PC-3 (cell line): ENCODE results near the gene NPFFR1. TPM values are rescaled to one million over a fixed set of nuclear protein-coding genes. Genes with fewer than 3 reads are reported as not detected.

ENCODE experiments used
- ATAC-seq: fragments of 200-7000 bp; cut with Tn5 transposase; 2 replicates; pipeline ENCODE4 v1.9.1; 2020; ENCODE audit warnings: mild to moderate bottlenecking, moderate library complexity
- BruUV-seq: library from RNA; stranded (reverse); fragments of 400-500 nt; replicated peaks from 2 replicates; lab custom pipeline; 2021; lab: Mats Ljungman, UMichigan
- CTCF ChIA-PET: fragments of 300-600 bp; sonication (Branson Sonifier 250); formaldehyde crosslinking; loops from one replicate; lab custom pipeline; 2022; ENCODE audit warnings: antibody characterized with exemption; lab: Charles Lee
- POLR2A ChIA-PET: fragments of 300-600 bp; sonication (Branson Sonifier 250); formaldehyde crosslinking; loops from one replicate; lab custom pipeline; 2022; ENCODE audit warnings: antibody characterized with exemption; ENCODE audit not compliant: unreplicated experiment; lab: Charles Lee
- DNase-seq: peaks from one replicate; pipeline ENCODE4 v3.0.0-alpha.2; 2015
- H2AFZ ChIP-seq: fragments of 300-600 bp; sonication (generic); 2 replicates; pipeline ENCODE4 v1.6.0; 2016; ENCODE audit warnings: antibody characterized with exemption, low read length
- H3F3A ChIP-seq: fragments of 300-600 bp; sonication (generic); one replicate; pipeline ENCODE4 v1.6.0; 2017; ENCODE audit warnings: antibody characterized with exemption, low read length, control low read depth, mild to moderate bottlenecking; ENCODE audit not compliant: unreplicated experiment
- H3K27ac ChIP-seq: fragments of 300-600 bp; sonication (generic); 2 replicates; pipeline ENCODE4 v1.5.1; 2016; ENCODE audit warnings: mild to moderate bottlenecking, low read length
- H3K27me3 ChIP-seq: fragments of 300-600 bp; sonication (generic); 2 replicates; pipeline ENCODE4 v1.6.1; 2016; ENCODE audit warnings: low read length, mixed read lengths
- H3K36me3 ChIP-seq: fragments of 300-600 bp; sonication (generic); 2 replicates; pipeline ENCODE4 v1.6.1; 2016; ENCODE audit warnings: low read depth, mixed run types, low read length, mixed read lengths
- H3K4me1 ChIP-seq: fragments of 300-600 bp; sonication (generic); 2 replicates; pipeline ENCODE4 v1.5.1; 2016; ENCODE audit warnings: low read length; ENCODE audit not compliant: insufficient read depth
- H3K4me2 ChIP-seq: fragments of 300-600 bp; sonication (generic); 2 replicates; pipeline ENCODE4 v1.6.0; 2016; ENCODE audit warnings: low read length
- H3K4me3 ChIP-seq: fragments of 300-600 bp; sonication (generic); 2 replicates; pipeline ENCODE4 v1.5.1; 2016; ENCODE audit warnings: mild to moderate bottlenecking, low read length, mixed read lengths
- H3K79me2 ChIP-seq: fragments of 300-600 bp; sonication (generic); 2 replicates; pipeline ENCODE4 v1.6.1; 2017; ENCODE audit warnings: low read length, mixed read lengths
- H3K9ac ChIP-seq: fragments of 300-600 bp; sonication (generic); 2 replicates; pipeline ENCODE4 v1.6.0; 2016; ENCODE audit warnings: mild to moderate bottlenecking, low read length
- H3K9me2 ChIP-seq: fragments of 300-600 bp; sonication (generic); replicated peaks from 2 replicates; pipeline ENCODE4 v1.6.1; 2016; ENCODE audit warnings: mixed run types, low read length, mixed read lengths
- H3K9me3 ChIP-seq: fragments of 300-600 bp; sonication (generic); 2 replicates; pipeline ENCODE4 v1.6.1; 2016; ENCODE audit warnings: low read length, mixed read lengths
- H4K20me1 ChIP-seq: fragments of 300-600 bp; sonication (generic); 2 replicates; pipeline ENCODE4 v1.6.1; 2016; ENCODE audit warnings: low read length, mixed read lengths
- EZH2 ChIP-seq: fragments of 300-600 bp; sonication (generic); IDR thresholded peaks from one replicate; pipeline ENCODE4 v1.6.1; 2017; ENCODE audit warnings: antibody characterized with exemption, mild to moderate bottlenecking, low read length; ENCODE audit not compliant: unreplicated experiment
- EZH2phosphoT487 ChIP-seq: fragments of 300-600 bp; sonication (generic); IDR thresholded peaks from 2 replicates; pipeline ENCODE4 v1.6.1; 2018; ENCODE audit warnings: mild to moderate bottlenecking, antibody characterized with exemption, low read length, borderline replicate concordance
- intact Hi-C: fragments of 100-400 bp; cut with micrococcal nuclease; formaldehyde crosslinking; loops from 2 replicates; pipeline ENCODE4 v1.9.0; 2023
- total RNA-seq: library from RNA; depleted of rRNA; stranded (reverse); fragments of >200 nt; gene quantifications from 2 replicates; pipeline ENCODE4 v1.2.3, GENCODE V29; 2014
- TF ChIP-seq, protein P1 (sequence below): fragments of 300-600 bp; sonication (generic); conservative IDR thresholded peaks from 2 replicates; pipeline ENCODE4 v1.5.1; 2017; ENCODE audit warnings: antibody characterized with exemption, low read depth, mild to moderate bottlenecking, low read length

NPFFR1 gene
- total RNA-seq, 1 experiment from 2014 or later = not detected

DNA sequence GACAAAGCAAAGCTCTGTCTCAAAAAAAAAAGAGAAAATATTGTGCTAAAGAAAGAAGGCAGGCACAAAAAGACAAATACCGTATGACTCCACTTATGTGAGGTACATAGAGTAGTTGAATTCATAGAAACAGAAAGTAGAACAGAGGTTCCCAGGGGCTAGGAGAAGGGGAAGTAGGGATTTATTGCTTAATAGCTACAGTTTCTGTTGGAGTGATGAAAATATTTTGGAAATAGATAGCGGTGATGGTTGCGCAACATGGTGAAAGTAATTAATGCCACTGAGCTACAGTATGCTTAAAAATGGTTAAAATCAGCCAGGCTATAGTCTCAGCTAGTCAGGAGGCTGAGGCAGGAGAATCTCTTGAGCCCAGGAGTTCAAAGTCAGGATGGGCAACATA is 18.5 kb upstream of the NPFFR1 start:
- Histone ChIP-seq H3K9me3 (no peaks in the 10 kb centered on the region), H3K27me3 (no peaks in the 10 kb centered on the region), H3K4me2 (no peak overlapping the region), H3K9me2 (no peaks in the 10 kb centered on the region), H3K4me3 (no peak overlapping the region), H3K36me3 (no peaks in the 10 kb centered on the region), H3F3A (no peaks in the 10 kb centered on the region), H2AFZ (no peak overlapping the region), H4K20me1 (no peaks in the 10 kb centered on the region), H3K9ac (no peak overlapping the region), H3K4me1 (no peaks in the 10 kb centered on the region), H3K79me2 (no peaks in the 10 kb centered on the region), H3K27ac (no peak overlapping the region)
- intact Hi-C loops = no loop called here
- ChIA-PET CTCF (no interaction called here), POLR2A (interaction anchor here (0.6 kb wide), 1 partner anchor 101 kb away, joined by 6 read pairs; the partner anchor contains the start of gene EIF4EBP2)
- TF ChIP-seq, protein P1, sequence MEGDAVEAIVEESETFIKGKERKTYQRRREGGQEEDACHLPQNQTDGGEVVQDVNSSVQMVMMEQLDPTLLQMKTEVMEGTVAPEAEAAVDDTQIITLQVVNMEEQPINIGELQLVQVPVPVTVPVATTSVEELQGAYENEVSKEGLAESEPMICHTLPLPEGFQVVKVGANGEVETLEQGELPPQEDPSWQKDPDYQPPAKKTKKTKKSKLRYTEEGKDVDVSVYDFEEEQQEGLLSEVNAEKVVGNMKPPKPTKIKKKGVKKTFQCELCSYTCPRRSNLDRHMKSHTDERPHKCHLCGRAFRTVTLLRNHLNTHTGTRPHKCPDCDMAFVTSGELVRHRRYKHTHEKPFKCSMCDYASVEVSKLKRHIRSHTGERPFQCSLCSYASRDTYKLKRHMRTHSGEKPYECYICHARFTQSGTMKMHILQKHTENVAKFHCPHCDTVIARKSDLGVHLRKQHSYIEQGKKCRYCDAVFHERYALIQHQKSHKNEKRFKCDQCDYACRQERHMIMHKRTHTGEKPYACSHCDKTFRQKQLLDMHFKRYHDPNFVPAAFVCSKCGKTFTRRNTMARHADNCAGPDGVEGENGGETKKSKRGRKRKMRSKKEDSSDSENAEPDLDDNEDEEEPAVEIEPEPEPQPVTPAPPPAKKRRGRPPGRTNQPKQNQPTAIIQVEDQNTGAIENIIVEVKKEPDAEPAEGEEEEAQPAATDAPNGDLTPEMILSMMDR = no peak
- TF ChIP-seq EZH2 = no peak
- no peak for TF ChIP-seq EZH2phosphoT487
- ATAC-seq (no peak), DNase-seq (no peak)
- no TSS peak for BruUV-seq

DNA sequence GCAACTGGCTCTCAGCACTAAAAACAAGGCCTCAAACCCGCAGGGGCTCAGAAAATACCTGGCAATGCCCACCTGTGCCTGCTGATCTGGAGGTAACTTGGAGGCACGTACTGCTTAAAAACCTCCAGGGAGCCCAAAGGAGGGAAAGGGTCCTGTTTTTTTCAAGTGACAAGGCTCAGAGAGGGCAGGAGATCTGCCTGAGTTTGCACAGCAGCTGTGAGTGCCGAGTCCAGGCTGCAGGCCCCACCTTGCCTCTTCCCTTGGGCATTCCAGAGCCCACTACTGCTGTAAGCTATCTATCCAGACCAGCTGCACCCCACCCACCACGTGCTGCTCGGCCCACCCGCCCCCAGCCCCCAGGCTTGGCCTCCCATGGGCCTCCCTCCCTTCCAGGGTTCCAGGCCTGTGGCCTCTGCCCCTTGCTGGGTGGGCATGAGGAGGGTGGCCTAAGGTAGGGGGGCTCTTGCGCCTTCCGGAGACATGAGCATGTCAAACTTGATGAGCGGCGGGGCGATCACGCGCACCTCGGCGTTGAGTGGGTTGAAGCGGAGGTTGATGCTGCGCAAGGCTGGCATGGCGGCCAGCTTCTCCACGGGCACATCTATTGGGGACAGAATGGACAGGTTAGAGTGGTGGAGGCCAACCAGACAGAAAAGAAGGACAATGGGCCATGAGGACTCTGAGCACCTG is 17.2 kb upstream of the NPFFR1 start:
- Histone ChIP-seq H3K27me3 (no peaks in the 10 kb centered on the region), H4K20me1 (no peaks in the 10 kb centered on the region), H3K4me3 (no peak overlapping the region), H3F3A (no peaks in the 10 kb centered on the region), H3K79me2 (no peaks in the 10 kb centered on the region), H2AFZ (no peak overlapping the region), H3K9me2 (no peaks in the 10 kb centered on the region), H3K36me3 (no peaks in the 10 kb centered on the region), H3K27ac (no peak overlapping the region), H3K4me1 (peaks cover 12% of the 10 kb centered on the region), H3K9ac (no peak overlapping the region), H3K9me3 (no peaks in the 10 kb centered on the region), H3K4me2 (no peak overlapping the region)
- intact Hi-C loops = no loop called here
- ChIA-PET CTCF (no interaction called here), POLR2A (no interaction called here)
- DNase-seq (no peak), ATAC-seq (no peak)
- BruUV-seq = no TSS peak
- TF ChIP-seq EZH2 (no peak), EZH2phosphoT487 (no peak)
- TF ChIP-seq, protein P1 = no peak

DNA sequence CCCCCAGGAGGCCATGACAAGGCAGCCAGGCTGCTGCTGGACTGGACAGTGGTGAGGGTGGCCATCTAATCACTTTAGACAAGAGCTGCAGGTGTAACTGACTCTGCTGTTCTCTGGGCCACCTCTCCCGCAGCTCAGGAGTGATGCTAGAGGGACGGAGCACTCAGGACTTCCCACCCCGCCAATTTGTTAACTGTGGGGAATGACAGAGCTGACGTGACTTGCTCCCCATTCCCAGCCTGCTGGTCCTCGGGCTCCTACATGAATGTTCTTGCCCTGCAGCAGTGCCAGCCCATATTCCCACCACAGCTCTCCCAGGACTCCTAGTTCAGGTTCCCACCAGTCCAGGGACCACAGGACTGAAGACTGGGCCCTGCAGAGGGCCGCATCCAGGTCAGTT is 16.7 kb upstream of the NPFFR1 start:
- POLR2A ChIA-PET = no interaction called here

More for the DNA sequence above, 16.7 kb upstream of the NPFFR1 start:
- intact Hi-C loops = no loop called here
- Histone ChIP-seq H3K27me3 (no peaks in the 10 kb centered on the region), H3K27ac (no peak overlapping the region), H3K4me2 (no peak overlapping the region), H3K9me2 (no peaks in the 10 kb centered on the region), H3K9me3 (no peaks in the 10 kb centered on the region), H2AFZ (no peak overlapping the region), H4K20me1 (no peaks in the 10 kb centered on the region), H3K4me1 (peaks cover 15% of the 10 kb centered on the region), H3F3A (no peaks in the 10 kb centered on the region), H3K79me2 (no peaks in the 10 kb centered on the region), H3K4me3 (no peak overlapping the region), H3K36me3 (no peaks in the 10 kb centered on the region), H3K9ac (no peak overlapping the region)
- DNase-seq = no peak
- ATAC-seq = no peak
- TF ChIP-seq EZH2phosphoT487 = no peak
- TF ChIP-seq, protein P1 = no peak
- TF ChIP-seq EZH2 = no peak
- no TSS peak for BruUV-seq
- CTCF ChIA-PET = no interaction called here
